K562 (cell line): ENCODE data around the gene FSTL4. TPM values are rescaled to one million over a fixed set of nuclear protein-coding genes. Genes with fewer than 3 reads are reported as not detected.

Experiments used
- ATAC-seq: fragments of 200-7000 bp; cut with Tn5 transposase; 3 replicates; pipeline ENCODE4 v1.9.1; 2020; ENCODE audit warnings: moderate library complexity
- BruUV-seq: library from RNA; stranded (reverse); fragments of 400-500 nt; replicated peaks from 2 replicates; lab custom pipeline; 2021; lab: Mats Ljungman, UMichigan
- CTCF ChIA-PET: fragments of 300-600 bp; formaldehyde crosslinking; extraction: SDS; loops from one replicate; lab custom pipeline; 2021; ENCODE audit warnings: low intra/inter-chr PET ratio; lab: Yijun Ruan, JAX
- POLR2A ChIA-PET: fragments of 300-600, 350-650 bp; sonication (Branson Sonifier 250); formaldehyde crosslinking; extraction: SDS; loops from one replicate; lab custom pipeline; 2021; ENCODE audit warnings: antibody characterized with exemption, inconsistent platforms; lab: Yijun Ruan, JAX
- DNase-seq, 4 experiments: peaks; one replicate each; pipeline versions ENCODE4 v3.0.0 to v3.0.0-alpha.2; 2011 to 2018; ENCODE audit warnings: low spot score in 3 of 4, mixed read lengths in 3 of 4; ENCODE audit errors: extremely low read depth in 1 of 4
- FAIRE-seq: peaks from 2 replicates; lab custom pipeline; 2011; peaks lifted over from hg19 to GRCh38; lab: Jason Lieb, UNC
- H2AFZ ChIP-seq: 2 replicates; pipeline ENCODE4 v1.6.0; 2011; ENCODE audit warnings: low read depth, low read length, control low read depth, inconsistent platforms
- H3K27ac ChIP-seq: fragments of 200-600 bp; 3 replicates; pipeline ENCODE4 v1.8.0; 2011; ENCODE audit warnings: low read depth, mild to moderate bottlenecking, control low read depth, inconsistent platforms, low read length, moderate library complexity, mixed read lengths; ENCODE audit errors: extremely low read depth
- H3K27me3 ChIP-seq, 2 experiments: fragments of 300-600 bp in 1 of 2; 2 replicates in 1 of 2; 3 replicates in 1 of 2; pipeline versions ENCODE4 v1.6.0 to v1.8.0; 2011; ENCODE audit warnings: inconsistent platforms in 2 of 2, low read length in 2 of 2, mild to moderate bottlenecking in 1 of 2, mixed read lengths in 1 of 2, moderate library complexity in 1 of 2; ENCODE audit not compliant: control insufficient read depth in 2 of 2, insufficient read depth in 2 of 2
- H3K36me3 ChIP-seq: fragments of 300-600 bp; 3 replicates; pipeline ENCODE4 v1.8.0; 2011; ENCODE audit warnings: mild to moderate bottlenecking, low read length, inconsistent platforms; ENCODE audit not compliant: control insufficient read depth, insufficient read depth
- H3K4me1 ChIP-seq, 2 experiments: fragments of 200-600 bp in 1 of 2; replicated peaks in 1 of 2; 2 replicates in 1 of 2; 3 replicates in 1 of 2; pipeline versions ENCODE4 v1.5.1 to v1.8.0; 2011; ENCODE audit warnings: inconsistent platforms in 2 of 2, low read length in 2 of 2, mild to moderate bottlenecking in 1 of 2, mixed read lengths in 1 of 2, moderate library complexity in 1 of 2; ENCODE audit not compliant: control insufficient read depth in 2 of 2, insufficient read depth in 2 of 2
- H3K4me2 ChIP-seq: 2 replicates; pipeline ENCODE4 v1.6.1; 2011; ENCODE audit warnings: low read length, control low read depth, inconsistent platforms, mixed read lengths; ENCODE audit not compliant: insufficient read depth
- H3K4me3 ChIP-seq: fragments of 200-600 bp; sonication (generic), shearing (Covaris generic); 2 replicates; pipeline ENCODE4 v1.5.1; 2016; ENCODE audit warnings: control low read depth, inconsistent platforms
- H3K79me2 ChIP-seq: fragments of 200-600 bp; 3 replicates; pipeline ENCODE4 v1.8.0; 2011; ENCODE audit warnings: low read length, inconsistent platforms; ENCODE audit not compliant: control insufficient read depth, insufficient read depth
- H3K9ac ChIP-seq, 2 experiments: 2 replicates each; pipeline versions ENCODE4 v1.6.0 to v1.6.1; 2011; ENCODE audit warnings: low read depth in 2 of 2, low read length in 2 of 2, control low read depth in 1 of 2, inconsistent platforms in 1 of 2, mild to moderate bottlenecking in 1 of 2, mixed read lengths in 1 of 2; ENCODE audit not compliant: insufficient read depth in 1 of 2
- H3K9me1 ChIP-seq: one replicate; pipeline ENCODE4 v1.6.0; 2011; ENCODE audit warnings: inconsistent platforms, mild to moderate bottlenecking, low read length, moderate library complexity; ENCODE audit not compliant: control insufficient read depth, insufficient read depth
- H3K9me3 ChIP-seq: replicated peaks from 2 replicates; pipeline ENCODE4 v1.5.1; 2011; ENCODE audit warnings: low read depth, low read length, inconsistent platforms; ENCODE audit not compliant: control insufficient read depth, insufficient read depth
- H4K20me1 ChIP-seq: replicated peaks from 2 replicates; pipeline ENCODE4 v1.6.1; 2011; ENCODE audit warnings: low read length, inconsistent platforms, mixed read lengths; ENCODE audit not compliant: control insufficient read depth, insufficient read depth
- ARID2 ChIP-seq: fragments of 450-650 bp; IDR thresholded peaks from 2 replicates; pipeline ENCODE4 v1.6.1; 2017; ENCODE audit warnings: antibody characterized with exemption, mild to moderate bottlenecking
- ETS1 ChIP-seq: conservative IDR thresholded peaks from 2 replicates; pipeline ENCODE4 v1.6.1; 2011; ENCODE audit warnings: low read depth, mild to moderate bottlenecking, low read length; ENCODE audit not compliant: control insufficient read depth
- FOXP1 ChIP-seq: sonication (generic); formaldehyde crosslinking; IDR thresholded peaks from 2 replicates; pipeline ENCODE4 v1.8.0; 2022; ENCODE audit warnings: mild to moderate bottlenecking, missing genetic modification reagents
- HMBOX1 ChIP-seq: sonication (generic); IDR thresholded peaks from 2 replicates; pipeline ENCODE4 v1.6.1; 2016
- L3MBTL2 ChIP-seq: fragments of 450-650 bp; IDR thresholded peaks from 2 replicates; pipeline ENCODE4 v1.6.1; 2016; ENCODE audit warnings: mild to moderate bottlenecking, moderate library complexity
- NR3C1 ChIP-seq: sonication (generic); formaldehyde crosslinking; IDR thresholded peaks from 2 replicates; pipeline ENCODE4 v1.8.1; 2022; ENCODE audit warnings: missing genetic modification reagents
- PURB ChIP-seq: sonication (generic); formaldehyde crosslinking; IDR thresholded peaks from 2 replicates; pipeline ENCODE4 v1.9.0; 2021; ENCODE audit warnings: low read depth, mild to moderate bottlenecking, missing genetic modification reagents
- RB1 ChIP-seq: fragments of 450-650 bp; IDR thresholded peaks from 2 replicates; pipeline ENCODE4 v1.6.1; 2017; ENCODE audit warnings: low read depth, mild to moderate bottlenecking
- RNF2 ChIP-seq: sonication (generic); IDR thresholded peaks from 2 replicates; pipeline ENCODE4 v1.6.1; 2016
- TAF15 ChIP-seq: fragments of 200-400 bp; formaldehyde crosslinking; IDR thresholded peaks from 2 replicates; pipeline ENCODE4 v1.6.1; 2017; ENCODE audit warnings: mild to moderate bottlenecking, low read depth, low read length, moderate library complexity
- TCF7 ChIP-seq: sonication (generic); IDR thresholded peaks from 2 replicates; pipeline ENCODE4 v1.6.1; 2016; ENCODE audit warnings: antibody characterized with exemption, borderline replicate concordance
- ZFX ChIP-seq: sonication (generic); formaldehyde crosslinking; IDR thresholded peaks from 2 replicates; pipeline ENCODE4 v1.8.0; 2022; ENCODE audit warnings: mild to moderate bottlenecking, missing genetic modification reagents, moderate library complexity
- ZMIZ1 ChIP-seq, 2 experiments: fragments of 150-350 bp in 1 of 2; IDR thresholded peaks; 2 replicates each; pipeline ENCODE4 v1.6.1; 2012 to 2016; ENCODE audit warnings: low read depth in 2 of 2, low read length in 2 of 2, mild to moderate bottlenecking in 1 of 2, moderate library complexity in 1 of 2
- ZSCAN29 ChIP-seq: fragments of 450-650 bp; IDR thresholded peaks from 2 replicates; pipeline ENCODE4 v1.6.1; 2017
- WGBS: fragments of 100-300 bp; shearing (Covaris generic); methylation state at CpG from one replicate; pipeline ENCODE4 v1.1.6; 2016; ENCODE audit warnings: low coverage, mixed read lengths; ENCODE audit not compliant: insufficient coverage; ENCODE audit errors: missing lambda C conversion rate; 5-methylcytosine and 5-hydroxymethylcytosine counted together
- in situ Hi-C: fragments of 300-500 bp; cut with MboI; formaldehyde crosslinking; loops from 4 replicates; pipeline ENCODE4 v1.15.0; 2018; ENCODE audit warnings: inconsistent platforms, mixed read lengths
- intact Hi-C: fragments of 100-400 bp; cut with micrococcal nuclease; formaldehyde crosslinking; loops from 2 replicates; pipeline ENCODE4 v1.14.2; 2022
- polyA plus RNA-seq, 8 experiments: library from polyadenylated mRNA; depleted of rRNA in 4 of 8; stranded (reverse) in 5 of 8; unstranded in 3 of 8; fragments of >200 nt; fragmentation: Nextera tagmentation in 2 of 8; fragmentation: Illumina TruSeq in 1 of 8; extraction: Ambion mirVana in 2 of 8; extraction: Trizol in 1 of 8; gene quantifications; 2 replicates each; pipeline versions ENCODE4 v1.2.1 to v1.2.3, GENCODE V29; 2011 to 2014; ENCODE audit warnings: inconsistent platforms in 1 of 8, missing spikeins in 1 of 8
- total RNA-seq, 7 experiments: library from RNA; depleted of rRNA in 6 of 7; stranded (reverse); fragments of >200 nt in 6 of 7; fragmentation: Illumina TruSeq in 2 of 7; extraction: Trizol in 2 of 7; gene quantifications; 2 replicates each; pipeline versions ENCODE4 v1.2.1 to v1.2.3, GENCODE V29; 2011 to 2021; ENCODE audit warnings: low replicate concordance in 1 of 7
- TF ChIP-seq, protein P1 (sequence below): fragments of 450-650 bp; IDR thresholded peaks from 2 replicates; pipeline ENCODE4 v1.7.0; 2016; ENCODE audit warnings: borderline replicate concordance
- TF ChIP-seq, protein P2 (sequence below): fragments of 250-450 bp; sonication (Bioruptor Pico); IDR thresholded peaks from 2 replicates; pipeline ENCODE4 v1.8.0; 2021; ENCODE audit warnings: borderline replicate concordance, mild to moderate bottlenecking, moderate library complexity; ENCODE audit not compliant: poor library complexity, severe bottlenecking

The FSTL4 gene
- total and polyA plus RNA-seq, 9 of the 15 experiments (the other 6 are each of a cell fraction or from before 2014, with no cell fraction given), result 0.08 to 0.18 (median 0.10) TPM; not detected in 5

DNA sequence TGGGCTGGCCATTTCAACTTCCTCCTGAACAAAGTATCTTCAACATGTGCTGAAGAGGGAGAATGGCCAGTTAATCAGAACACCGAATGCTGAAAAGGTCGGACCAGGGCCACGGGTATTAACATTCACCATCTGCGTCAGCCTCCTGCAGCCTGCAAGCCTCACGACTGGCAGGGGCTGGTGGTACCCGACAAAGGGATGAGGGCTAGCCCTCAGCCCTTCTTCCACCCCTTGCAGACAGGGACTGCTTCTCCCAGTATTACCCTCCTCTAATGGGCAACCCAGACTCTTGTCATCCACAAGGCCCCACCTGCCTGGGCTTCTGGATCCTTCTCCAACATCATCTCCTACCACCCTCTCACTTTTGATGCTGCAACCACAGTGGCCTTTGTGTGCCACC lies 246.6 kb downstream of the FSTL4 start:
- Histone ChIP-seq H2AFZ (no peak overlapping the region), H3K36me3 (no peaks in the 10 kb centered on the region), H3K79me2 (no peaks in the 10 kb centered on the region), H3K9me1 (no peaks in the 10 kb centered on the region), H3K4me1 (no peaks in the 10 kb centered on the region), H3K4me3 (no peak overlapping the region), H3K27me3 (peaks cover 26 to 45% of the 10 kb centered on the region in 2 experiments), H3K4me2 (no peak overlapping the region), H4K20me1 (no peaks in the 10 kb centered on the region), H3K9me3 (no peaks in the 10 kb centered on the region), H3K9ac (no peak overlapping the region), H3K27ac (no peak overlapping the region)
- FAIRE-seq (no peak), ATAC-seq (no peak), DNase-seq (no peak)
- POLR2A ChIA-PET, result no interaction called here
- intact Hi-C loops (loop anchor here (10.0 kb wide), 1 partner anchor 99 kb away; no protein-coding TSS in a partner anchor), in situ Hi-C loops (no loop called here)
- BruUV-seq, result no TSS peak
- WGBS, result 0% methylated on average over 6 of the region's 6 CpGs
- CTCF ChIA-PET, result no interaction called here
- TF ChIP-seq, protein P1, sequence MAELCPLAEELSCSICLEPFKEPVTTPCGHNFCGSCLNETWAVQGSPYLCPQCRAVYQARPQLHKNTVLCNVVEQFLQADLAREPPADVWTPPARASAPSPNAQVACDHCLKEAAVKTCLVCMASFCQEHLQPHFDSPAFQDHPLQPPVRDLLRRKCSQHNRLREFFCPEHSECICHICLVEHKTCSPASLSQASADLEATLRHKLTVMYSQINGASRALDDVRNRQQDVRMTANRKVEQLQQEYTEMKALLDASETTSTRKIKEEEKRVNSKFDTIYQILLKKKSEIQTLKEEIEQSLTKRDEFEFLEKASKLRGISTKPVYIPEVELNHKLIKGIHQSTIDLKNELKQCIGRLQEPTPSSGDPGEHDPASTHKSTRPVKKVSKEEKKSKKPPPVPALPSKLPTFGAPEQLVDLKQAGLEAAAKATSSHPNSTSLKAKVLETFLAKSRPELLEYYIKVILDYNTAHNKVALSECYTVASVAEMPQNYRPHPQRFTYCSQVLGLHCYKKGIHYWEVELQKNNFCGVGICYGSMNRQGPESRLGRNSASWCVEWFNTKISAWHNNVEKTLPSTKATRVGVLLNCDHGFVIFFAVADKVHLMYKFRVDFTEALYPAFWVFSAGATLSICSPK, result no peak
- TF ChIP-seq RB1, result no peak
- no peak for TF ChIP-seq RNF2
- TF ChIP-seq TCF7, result no peak
- no peak for TF ChIP-seq TAF15
- no peak for TF ChIP-seq ZSCAN29
- no peak for TF ChIP-seq NR3C1
- no peak for TF ChIP-seq L3MBTL2
- TF ChIP-seq ZFX (CRISPR knock-in tag), result no peak
- TF ChIP-seq FOXP1 (CRISPR knock-in tag), result no peak
- TF ChIP-seq ETS1, result no peak
- no peak for TF ChIP-seq PURB
- TF ChIP-seq ARID2, result no peak
- TF ChIP-seq, protein P2, sequence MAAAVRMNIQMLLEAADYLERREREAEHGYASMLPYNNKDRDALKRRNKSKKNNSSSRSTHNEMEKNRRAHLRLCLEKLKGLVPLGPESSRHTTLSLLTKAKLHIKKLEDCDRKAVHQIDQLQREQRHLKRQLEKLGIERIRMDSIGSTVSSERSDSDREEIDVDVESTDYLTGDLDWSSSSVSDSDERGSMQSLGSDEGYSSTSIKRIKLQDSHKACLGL (CRISPR knock-in tag), result no peak
- TF ChIP-seq HMBOX1, result no peak
- TF ChIP-seq ZMIZ1 (IDR thresholded peaks at IDR 0.05; ENCODE audit: low read depth in 2 of 2, low read length in 2 of 2), result no peak
